DLD1 (cell line): ENCODE measurements around the gene TRIM17.
"Not testable (repeated sequence)": the region's sequence is repeated elsewhere in the genome, so short reads cannot be mapped to it uniquely, and the experiment has no call there.

Source experiments
- in situ Hi-C: cut with HindIII; loops from 2 replicates; pipeline ENCODE4 v1.10.0; 2017; ENCODE audit warnings: low sequenced_read_pairs

TRIM17 gene

GRCh38 chr1:228448372-228448771 is 31.7 kb upstream of the TRIM17 start:
- in situ Hi-C loops, result no loop called here

GRCh38 chr1:228446852-228447251 is 30.2 kb upstream of the TRIM17 start:
- in situ Hi-C loops, result no loop called here

- in situ Hi-C loops, result no loop called here
Observed at GRCh38 chr1:228445843-228446650, 29.4 kb upstream of the TRIM17 start.

- in situ Hi-C loops, result no loop called here
Observed at GRCh38 chr1:228445490-228445842, 28.8 kb upstream of the TRIM17 start.

GRCh38 chr1:228443395-228443794 is 26.7 kb upstream of the TRIM17 start:
- in situ Hi-C loops, result no loop called here

- in situ Hi-C loops, result no loop called here
Observed at GRCh38 chr1:228440761-228441500, 24.3 kb upstream of the TRIM17 start.

GRCh38 chr1:228438266-228438665 is 21.6 kb upstream of the TRIM17 start:
- in situ Hi-C loops, result no loop called here

- in situ Hi-C loops, result no loop called here
Observed at GRCh38 chr1:228437424-228437962, 20.8 kb upstream of the TRIM17 start.

- in situ Hi-C loops, result no loop called here
Observed at GRCh38 chr1:228434689-228435088, 18.0 kb upstream of the TRIM17 start.

- in situ Hi-C loops, result not testable (repeated sequence)
Observed at GRCh38 chr1:228433337-228434053, 16.8 kb upstream of the TRIM17 start.

- in situ Hi-C loops, result no loop called here
Observed at GRCh38 chr1:228430243-228430642, 13.6 kb upstream of the TRIM17 start.

- in situ Hi-C loops, result no loop called here
Observed at GRCh38 chr1:228429698-228430097, 13.0 kb upstream of the TRIM17 start.

GRCh38 chr1:228429007-228429406 is 12.3 kb upstream of the TRIM17 start:
- in situ Hi-C loops, result no loop called here

GRCh38 chr1:228428412-228428811 is 11.8 kb upstream of the TRIM17 start:
- in situ Hi-C loops, result no loop called here

GRCh38 chr1:228426518-228427175 is 10.0 kb upstream of the TRIM17 start:
- in situ Hi-C loops, result no loop called here

- in situ Hi-C loops, result no loop called here
Observed at GRCh38 chr1:228424685-228425660, 8.3 kb upstream of the TRIM17 start.

GRCh38 chr1:228423404-228424053 is 6.9 kb upstream of the TRIM17 start:
- in situ Hi-C loops, result no loop called here

- in situ Hi-C loops, result no loop called here
Observed at GRCh38 chr1:228420968-228421826, 4.5 kb upstream of the TRIM17 start.
